HG03280 (cell line): ENCODE results near the gene NAGPA.
"Not testable (repeated sequence)": the region's sequence is repeated elsewhere in the genome, so short reads cannot be mapped to it uniquely, and the experiment has no call there.

Source experiments
- ATAC-seq: cut with Tn5 transposase; IDR thresholded peaks from one replicate; pipeline ENCODE4 v1.9.1; 2021; ENCODE audit warnings: mild to moderate bottlenecking, moderate library complexity; ENCODE audit not compliant: unreplicated experiment

NAGPA gene

DNA sequence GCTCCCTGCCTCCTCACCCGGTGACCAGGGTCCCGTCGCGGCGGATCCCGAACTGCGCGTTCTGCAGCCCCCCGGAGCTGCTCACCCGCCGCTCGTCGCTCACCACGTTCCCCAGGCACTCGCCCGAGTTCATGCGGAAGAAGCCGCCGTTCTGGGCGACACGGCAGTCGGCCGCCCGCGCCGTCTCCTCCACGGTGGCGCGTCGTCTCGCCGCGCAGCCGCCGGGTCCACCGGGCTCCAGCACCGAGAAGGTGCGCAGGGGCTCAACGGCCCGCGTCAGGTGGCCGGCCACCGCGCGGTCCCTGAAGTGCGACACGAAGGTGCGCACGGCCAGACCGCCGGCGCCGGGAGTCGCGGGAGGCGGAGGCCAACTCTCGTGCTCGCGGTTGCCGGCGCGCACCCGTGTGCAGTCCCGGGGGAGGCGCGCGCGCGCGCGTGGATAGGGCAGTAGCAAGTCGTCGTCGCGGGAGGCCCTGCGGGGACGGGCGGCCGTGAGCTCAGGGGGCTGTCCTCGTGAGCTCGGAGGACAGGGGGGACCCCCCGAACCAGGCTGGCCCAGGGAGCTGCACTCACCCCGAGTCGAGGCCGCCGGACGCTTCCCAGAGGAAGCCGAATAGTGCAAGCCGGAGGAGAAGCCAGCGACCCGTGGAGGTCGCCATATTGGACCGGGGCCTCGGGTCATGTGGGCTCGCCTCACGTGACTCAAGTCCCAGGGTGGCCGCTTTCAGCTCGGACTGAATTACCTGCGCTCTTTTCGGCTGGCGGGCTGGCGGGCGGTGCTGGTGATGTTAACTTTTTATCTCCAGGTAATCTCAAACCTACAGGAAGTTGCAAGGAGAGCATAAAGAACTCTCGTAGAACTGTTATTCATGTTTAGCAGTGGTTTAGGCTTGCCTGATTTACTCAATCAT lies at the start of gene NAGPA:
TSS of gene NAGPA (minus strand) at position 680 of the 911 bp plus-strand sequence. CDS start at position 659, 21 bp downstream.
- ATAC-seq, result peak; percentile 65

DNA sequence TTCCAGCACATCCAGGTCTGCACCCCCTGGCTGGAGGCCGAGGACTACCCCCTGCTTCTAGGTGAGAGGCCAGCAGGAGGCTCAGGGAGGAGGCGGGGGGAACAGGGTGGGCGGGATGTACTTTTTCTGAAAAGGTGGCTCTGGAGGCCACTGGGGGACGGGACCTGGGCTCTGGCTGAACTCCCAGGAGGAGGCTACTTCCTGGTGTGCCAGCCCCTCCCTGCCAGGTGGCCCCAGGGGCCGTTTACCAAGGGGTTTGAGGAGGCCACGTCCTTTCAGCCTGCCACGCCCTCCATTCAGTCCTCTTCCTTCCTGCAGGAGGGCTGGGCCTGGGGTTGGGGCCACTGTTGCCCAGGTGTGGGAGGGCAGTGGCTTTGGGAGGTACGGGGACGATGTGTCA lies 47.3 kb upstream of the NAGPA start:
- not testable (repeated sequence) for ATAC-seq

DNA sequence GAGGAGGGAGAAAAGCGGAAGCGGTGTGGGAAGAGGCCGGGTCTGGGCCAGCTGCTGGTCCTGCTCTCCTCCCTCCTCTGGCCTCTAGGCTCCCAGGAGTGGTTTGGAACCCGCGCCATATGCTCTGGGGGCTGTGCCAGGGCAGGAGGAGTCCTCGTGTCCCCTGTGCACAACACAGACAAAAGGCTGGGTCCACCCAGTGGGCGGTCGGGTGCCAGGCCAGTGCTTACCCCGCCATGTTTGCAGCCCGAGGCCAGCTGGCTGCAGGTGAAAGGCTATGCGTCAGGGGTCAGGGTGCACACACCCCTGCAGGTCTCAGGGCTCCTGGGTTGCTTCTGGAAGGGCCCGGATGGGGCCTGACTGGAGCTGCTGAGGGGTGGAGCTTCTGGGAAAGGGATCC lies 46.7 kb upstream of the NAGPA start:
- not testable (repeated sequence) for ATAC-seq

- no peak for ATAC-seq
Observed at GRCh38 chr16:5078626-5079025, 44.9 kb upstream of the NAGPA start.

- no peak for ATAC-seq
Observed at GRCh38 chr16:5077304-5077703, 43.6 kb upstream of the NAGPA start.

DNA sequence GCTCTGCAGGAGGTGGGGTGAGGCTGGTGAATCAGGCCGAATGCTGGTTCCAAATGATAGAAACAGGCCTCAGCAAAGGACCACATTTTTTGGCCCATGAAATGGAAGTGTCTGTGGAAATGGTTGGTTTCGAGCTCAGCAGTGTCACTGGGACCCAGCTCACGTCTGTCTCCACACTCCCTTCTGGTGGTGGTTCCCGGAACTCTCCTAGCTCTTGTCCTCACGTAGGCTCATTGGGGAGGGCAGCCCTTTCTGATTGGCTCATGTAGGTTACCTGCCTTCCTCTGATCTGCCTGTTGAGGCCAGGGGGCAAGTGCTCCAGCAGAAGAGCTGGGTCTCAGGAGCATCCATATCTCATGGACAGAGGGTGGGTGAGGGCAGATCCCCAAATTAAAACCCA lies 41.9 kb upstream of the NAGPA start:
- no peak for ATAC-seq

DNA sequence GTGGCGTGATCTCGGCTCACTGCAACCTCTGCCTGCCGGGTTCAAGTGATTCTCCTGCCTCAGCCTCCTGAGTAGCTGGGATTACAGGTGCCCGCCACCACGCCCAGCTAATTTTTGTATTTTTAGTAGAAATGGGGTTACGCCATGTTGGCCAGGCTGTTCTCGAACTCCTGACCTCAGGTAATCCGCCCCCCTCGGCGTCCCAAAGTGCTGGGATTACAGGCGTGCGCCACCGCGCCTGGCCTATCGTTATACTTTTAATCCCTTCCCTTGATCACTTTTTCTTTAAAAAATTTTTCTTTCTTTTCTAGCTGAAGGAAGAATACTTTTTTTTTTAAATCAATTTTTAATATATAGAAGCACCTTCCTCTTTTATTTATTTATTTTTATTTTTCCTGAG lies 40.0 kb upstream of the NAGPA start:
- ATAC-seq, result not testable (repeated sequence)

DNA sequence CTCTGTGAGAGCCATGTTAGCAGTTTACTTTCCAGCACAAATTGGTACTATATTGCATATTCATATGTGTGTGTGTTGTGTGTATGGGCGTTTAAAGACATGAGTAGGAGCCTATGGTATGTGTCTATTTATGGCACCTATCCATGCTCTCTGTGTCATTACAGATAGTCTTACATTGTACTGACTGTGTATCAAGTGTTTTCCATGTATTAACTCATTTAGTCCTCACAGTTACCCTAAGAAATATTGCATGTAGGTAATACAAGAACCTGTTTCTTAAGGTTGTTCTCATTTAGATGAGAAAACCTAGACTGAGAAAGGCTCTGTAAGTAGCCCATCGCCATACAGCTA lies 39.5 kb upstream of the NAGPA start:
- no peak for ATAC-seq

DNA sequence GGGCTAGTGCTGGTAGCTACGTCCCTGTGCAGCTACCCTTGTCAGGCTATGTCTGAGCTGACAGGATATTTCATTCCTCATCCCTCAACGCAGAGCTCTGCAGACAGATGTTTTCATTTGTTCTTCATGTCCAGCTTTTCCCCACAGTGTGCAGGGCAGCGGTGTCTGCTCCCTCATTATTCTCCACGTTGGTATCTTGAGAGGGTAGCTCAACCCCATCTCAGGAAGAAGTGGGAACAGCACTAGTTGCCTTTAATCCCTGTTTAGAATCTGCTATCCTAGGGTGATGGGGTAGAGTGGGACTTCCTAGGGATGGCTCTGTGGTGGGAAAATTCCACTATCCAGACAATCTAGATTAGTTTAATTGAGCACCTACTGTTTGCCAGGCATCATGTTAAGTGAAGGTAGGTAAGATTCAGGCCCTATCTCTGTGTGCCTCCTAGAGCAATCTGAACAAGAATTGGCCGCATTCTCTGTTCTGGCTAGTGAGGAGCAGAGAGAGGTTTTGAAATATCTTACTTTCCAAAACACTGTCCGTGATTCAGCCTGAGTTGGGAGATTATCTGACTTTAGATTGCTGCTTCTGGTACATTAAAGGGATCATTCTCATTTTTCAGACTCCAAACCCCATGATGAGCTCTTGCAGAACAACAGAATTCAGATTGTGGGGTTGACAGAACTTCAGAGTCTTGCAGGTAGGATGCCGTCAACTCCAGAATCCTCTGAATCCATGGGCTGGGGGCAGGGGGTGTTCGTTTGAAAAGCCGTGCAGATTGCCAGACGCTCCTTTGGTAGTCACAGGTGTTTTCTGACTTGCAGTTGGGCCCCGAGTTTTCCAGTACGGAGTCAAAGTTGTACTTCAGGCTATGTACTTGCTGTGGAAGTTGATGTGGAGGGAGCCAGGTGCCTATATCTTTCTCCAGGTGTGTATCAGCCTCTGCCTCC lies 38.9 kb upstream of the NAGPA start:
- ATAC-seq, result no peak

DNA sequence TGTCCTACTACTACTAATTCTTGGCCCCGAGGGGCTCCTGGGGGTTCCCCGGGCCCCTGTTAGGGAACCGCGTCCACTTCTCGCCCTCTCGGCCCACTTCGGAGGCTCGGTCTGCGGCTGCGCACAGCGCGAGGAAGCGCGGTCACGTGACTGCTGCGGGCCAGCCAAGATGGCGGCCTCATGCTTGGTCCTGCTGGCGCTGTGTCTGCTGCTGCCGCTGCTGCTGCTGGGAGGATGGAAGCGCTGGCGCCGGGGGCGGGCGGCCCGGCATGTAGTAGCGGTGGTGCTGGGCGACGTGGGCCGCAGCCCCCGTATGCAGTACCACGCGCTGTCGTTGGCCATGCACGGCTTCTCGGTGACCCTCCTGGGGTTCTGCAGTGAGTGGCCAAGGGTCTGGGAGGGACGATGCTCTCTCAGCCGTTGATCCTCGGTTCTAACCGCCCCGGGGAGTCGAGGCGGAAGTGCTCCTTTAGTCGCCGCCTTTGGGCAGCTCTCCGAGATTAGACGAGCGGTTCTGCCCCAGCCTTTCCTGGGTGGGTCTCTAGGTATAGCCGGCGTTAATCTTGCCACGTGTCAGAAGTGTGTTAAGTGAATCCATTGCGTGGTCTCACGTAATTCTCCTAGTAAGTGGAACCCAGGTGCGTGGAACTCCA lies 38.1 kb upstream of the NAGPA start, which contains the start of gene ALG1:
TSS of gene ALG1 (plus strand) at position 163 of the 653 bp plus-strand sequence. CDS start at position 170, 7 bp downstream.
- ATAC-seq, result peak; percentile 81

DNA sequence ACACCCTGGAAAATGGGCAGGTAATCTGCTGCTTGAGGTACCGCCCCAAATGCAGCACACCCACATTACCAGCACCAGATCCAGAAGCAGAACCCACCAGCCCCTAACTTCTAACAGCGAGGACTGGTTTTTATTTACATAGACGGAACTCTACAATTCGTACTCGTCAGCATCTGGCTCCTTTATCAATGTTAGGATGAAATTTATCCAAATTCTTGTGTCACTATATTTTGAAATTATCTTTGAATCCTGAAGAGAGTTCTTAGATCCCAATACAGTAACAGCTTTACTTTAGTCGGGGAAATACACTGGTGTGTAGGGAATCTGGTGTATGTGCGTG lies 37.6 kb upstream of the NAGPA start:
- no peak for ATAC-seq

DNA sequence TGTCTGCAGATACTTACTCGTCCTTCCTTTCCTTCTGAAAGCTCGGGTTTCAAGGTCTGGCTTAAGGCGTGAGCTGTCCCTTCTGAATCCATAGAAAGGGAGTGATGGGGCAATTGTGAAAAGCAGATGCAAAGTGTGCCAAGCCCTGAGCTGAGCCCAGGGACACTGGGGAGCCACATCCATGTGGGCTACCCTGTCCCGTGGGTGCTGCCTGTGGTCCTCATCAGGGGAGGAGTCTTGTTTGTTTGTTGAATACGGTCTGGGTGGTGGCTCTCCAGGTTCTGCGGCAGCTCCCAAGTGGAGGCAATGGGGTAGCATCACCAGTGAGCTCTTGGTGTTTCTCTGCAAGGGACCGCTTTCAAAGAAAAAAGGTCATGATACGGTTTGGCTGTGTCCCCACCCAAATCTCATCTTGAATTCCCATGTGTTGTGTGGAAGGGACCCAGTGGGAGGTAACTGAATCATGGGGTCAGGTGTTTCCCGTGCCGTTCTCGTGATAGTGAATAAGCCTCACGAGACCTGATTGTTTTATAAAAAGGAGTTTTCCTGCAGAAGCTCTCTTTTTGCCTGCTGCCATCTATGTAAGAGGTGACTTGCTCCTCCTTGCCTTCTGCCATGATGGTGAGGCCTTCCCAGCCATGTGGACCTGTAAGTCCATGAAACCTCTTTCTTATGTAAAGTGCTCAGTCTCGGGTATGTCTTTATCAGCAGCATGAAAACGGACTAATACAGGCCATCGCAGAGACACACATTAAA lies 36.9 kb upstream of the NAGPA start:
- ATAC-seq, result no peak

DNA sequence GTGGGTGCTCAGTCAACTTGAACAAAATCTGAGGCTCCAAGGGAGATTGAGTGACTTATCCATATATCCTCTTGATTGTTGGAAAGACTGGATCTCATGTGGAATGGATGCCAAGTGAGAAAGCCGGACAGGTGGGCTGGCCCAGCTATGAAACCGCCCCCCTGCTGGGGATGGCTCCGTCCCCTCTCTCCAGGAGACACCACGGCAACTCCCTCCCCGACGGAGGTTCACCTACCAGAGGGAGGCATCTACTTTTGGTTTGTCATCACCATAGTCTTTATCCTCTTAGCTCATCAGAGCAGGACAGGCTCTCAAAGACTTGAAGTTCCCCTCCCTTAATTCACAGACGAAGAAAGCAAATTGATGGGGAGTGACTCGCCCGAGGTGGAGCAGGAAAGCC lies 36.1 kb upstream of the NAGPA start:
- ATAC-seq, result no peak

DNA sequence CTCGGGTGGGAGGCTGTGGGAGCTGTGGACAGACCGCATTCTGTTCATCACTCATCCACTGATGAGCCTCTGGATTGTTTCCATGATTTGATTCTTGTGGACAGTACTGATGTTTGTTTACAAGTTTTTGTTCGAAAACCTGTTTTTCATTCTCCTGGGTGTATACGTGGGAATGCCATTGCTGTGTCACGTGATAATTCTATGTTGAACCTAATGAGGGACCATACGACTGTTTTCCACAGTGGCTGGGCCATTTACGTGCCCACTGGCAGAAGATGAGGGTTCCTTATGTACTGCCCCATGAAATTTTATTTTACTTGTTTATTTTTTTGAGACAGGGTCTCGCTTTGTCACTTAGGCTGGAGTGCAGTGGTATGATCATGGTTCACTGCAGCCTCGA lies 35.3 kb upstream of the NAGPA start:
- no peak for ATAC-seq

DNA sequence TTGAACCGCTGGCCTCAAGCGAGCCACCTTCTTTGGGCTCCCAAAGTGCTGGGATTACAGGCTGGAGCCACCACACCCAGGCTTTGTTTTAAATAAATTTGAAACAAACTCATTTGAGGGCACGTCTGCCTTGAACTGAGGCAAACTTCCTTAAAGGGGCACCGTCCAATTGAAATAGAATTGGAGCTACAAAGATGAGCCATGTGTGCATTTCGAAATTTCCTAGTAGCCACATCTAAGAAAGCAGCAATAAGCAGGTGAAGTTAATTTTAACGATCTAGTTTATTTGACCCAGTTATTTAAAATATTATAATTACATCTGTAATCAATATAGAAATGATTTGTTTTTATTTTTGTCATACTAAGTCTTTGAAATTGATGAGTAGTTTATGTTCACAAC lies 32.8 kb upstream of the NAGPA start:
- ATAC-seq, result no peak

DNA sequence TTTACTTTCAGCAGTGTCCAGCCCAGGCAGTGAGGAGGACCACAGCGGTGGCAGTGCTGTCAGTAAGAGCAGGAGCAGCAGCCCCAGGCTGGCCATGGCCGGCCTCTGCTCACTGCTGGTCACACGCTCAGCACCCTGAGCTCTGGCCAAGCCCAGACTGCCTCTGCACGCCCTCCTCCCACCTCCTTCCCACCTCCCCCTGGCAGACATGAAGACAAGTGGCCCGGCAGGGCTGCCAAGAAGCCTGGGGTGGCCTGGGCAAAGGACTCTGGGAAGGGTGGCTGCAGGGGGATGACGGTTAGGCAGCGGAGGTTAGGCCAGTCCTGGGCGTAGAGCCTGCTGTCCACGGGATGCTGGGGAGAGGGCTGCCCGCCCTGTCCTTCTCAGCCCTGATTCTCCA lies 32.1 kb upstream of the NAGPA start, which contains the start of gene C16orf89:
TSS of gene C16orf89 (minus strand) at position 144 of the 400 bp plus-strand sequence. CDS start at position 96, 48 bp downstream.
- no peak for ATAC-seq

DNA sequence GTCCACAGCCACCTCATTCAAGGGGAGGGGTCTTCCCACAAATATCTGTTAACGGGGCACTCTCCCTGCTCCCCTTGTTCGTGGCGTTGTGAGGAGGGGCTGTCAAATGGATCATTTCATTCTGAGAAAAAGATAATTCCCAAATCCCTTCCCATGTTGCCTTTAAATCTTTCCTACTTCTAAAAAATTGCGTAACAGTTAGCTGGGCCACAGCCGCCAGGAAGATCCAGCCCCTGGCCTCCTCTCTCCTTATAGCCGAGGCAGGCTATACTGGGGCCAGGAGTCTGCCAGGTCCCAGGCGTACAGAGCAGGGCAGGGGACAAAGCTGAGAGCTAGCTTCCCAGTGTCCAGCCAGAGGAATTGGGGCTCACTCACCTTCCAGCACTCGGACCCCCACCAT lies 31.6 kb upstream of the NAGPA start:
- ATAC-seq, result no peak

DNA sequence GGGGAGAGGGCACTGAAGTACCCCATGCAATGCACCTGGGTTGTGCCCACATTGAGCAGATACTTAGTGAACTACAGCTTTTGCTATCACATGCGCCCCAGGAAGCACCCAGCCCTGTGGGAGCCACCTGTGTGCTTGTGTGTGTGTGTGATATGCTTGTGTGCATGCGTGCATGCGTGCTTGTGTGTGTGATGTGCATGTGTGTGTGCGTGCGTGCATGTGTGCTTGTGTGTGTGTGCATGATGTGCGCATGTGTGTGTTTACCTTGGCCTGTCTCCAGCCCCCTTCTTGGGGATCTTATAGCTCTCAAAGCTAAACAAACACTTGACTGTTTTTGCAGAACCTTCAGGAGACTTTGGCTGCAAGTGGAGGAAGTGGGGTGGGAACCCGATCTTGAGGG lies 31.2 kb upstream of the NAGPA start:
- ATAC-seq, result no peak

DNA sequence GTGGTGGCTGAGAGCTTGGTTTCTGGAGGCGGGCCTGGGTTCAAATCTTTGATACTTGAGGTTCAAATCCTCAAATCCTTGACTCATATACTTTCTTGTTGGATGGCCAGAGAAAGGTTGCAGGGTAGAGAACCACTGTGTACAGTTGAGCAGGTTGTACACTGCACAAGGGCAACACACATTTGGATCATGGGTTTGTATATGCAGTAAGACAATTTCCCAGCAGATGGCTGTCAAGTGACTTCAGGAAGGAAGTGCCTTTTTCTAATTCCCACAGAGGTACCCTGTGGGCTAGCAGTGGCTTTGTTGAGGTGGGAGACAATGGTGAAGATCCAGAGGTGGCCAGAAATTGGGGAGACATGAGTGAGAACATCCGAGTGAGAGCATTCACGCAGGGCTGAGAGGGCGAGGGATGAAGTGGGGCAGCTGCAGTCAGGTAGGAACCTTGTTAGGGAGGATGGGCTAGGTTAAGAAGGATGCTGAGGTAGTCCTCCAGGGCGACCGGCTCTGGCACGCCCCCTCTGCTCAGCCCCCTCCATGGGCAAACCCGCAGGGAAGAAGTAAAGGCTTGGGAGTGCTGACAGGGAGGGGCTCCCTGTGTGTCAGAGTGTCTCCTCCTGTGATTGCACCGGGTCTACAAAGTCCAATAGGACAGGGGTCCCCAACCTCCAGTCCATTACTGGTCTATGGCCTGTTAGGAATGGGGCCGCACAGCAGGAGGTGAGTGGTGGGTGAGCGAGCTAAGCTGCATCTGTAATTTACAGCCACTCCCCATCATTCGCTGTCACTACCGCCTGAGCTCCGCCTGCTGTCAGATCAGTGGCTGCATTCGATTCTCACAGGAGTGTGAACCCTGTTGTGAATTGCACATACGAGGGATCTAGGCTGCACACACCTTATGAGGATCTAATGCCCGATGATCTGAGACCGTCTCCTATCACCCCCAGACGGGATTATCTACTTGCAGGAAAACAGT lies 29.3 kb upstream of the NAGPA start:
- no peak for ATAC-seq
